PC-9 (cell line): ENCODE measurements around the gene PDXDC1. TPM values are rescaled to one million over a fixed set of nuclear protein-coding genes. Genes with fewer than 3 reads are reported as not detected.

Experiments used
- BruUV-seq: library from RNA; stranded (reverse); fragments of 400-500 nt; replicated peaks from 2 replicates; lab custom pipeline; 2021; lab: Mats Ljungman, UMichigan
- CTCF ChIA-PET: fragments of 300-600 bp; sonication (Branson Sonifier 250); formaldehyde crosslinking; loops from one replicate; lab custom pipeline; 2022; ENCODE audit warnings: antibody characterized with exemption; lab: Charles Lee
- POLR2A ChIA-PET: fragments of 300-600 bp; sonication (Branson Sonifier 250); formaldehyde crosslinking; loops from one replicate; lab custom pipeline; 2022; ENCODE audit warnings: antibody characterized with exemption; ENCODE audit not compliant: unreplicated experiment; lab: Charles Lee
- DNase-seq, 2 experiments: peaks; one replicate each; pipeline versions ENCODE4 v3.0.0 to v3.0.0-alpha.2; 2015 to 2022; ENCODE audit warnings: mixed read lengths in 1 of 2
- H2AFZ ChIP-seq: fragments of 200-600 bp; sonication (generic); 2 replicates; pipeline ENCODE4 v1.8.1; 2017; ENCODE audit warnings: antibody characterized with exemption
- H3F3A ChIP-seq: fragments of 200-600 bp; sonication (generic); 2 replicates; pipeline ENCODE4 v1.8.1; 2017; ENCODE audit warnings: antibody characterized with exemption, mild to moderate bottlenecking, low read depth; ENCODE audit not compliant: insufficient read depth
- H3K27ac ChIP-seq: fragments of 200-600 bp; sonication (generic); 2 replicates; pipeline ENCODE4 v1.6.1; 2016; ENCODE audit warnings: mixed run types
- H3K27me3 ChIP-seq: fragments of 200-600 bp; sonication (generic); 2 replicates; pipeline ENCODE4 v1.6.1; 2016; ENCODE audit warnings: low read depth, mixed run types; ENCODE audit not compliant: insufficient read depth
- H3K36me3 ChIP-seq: fragments of 200-600 bp; sonication (generic); 2 replicates; pipeline ENCODE4 v1.6.1; 2016; ENCODE audit warnings: low read depth, mixed run types
- H3K4me1 ChIP-seq: fragments of 200-600 bp; sonication (generic); replicated peaks from 2 replicates; pipeline ENCODE4 v1.6.1; 2016; ENCODE audit warnings: mixed run types; ENCODE audit not compliant: insufficient read depth
- H3K4me2 ChIP-seq: fragments of 200-600 bp; sonication (generic); 2 replicates; pipeline ENCODE4 v1.6.1; 2017; ENCODE audit warnings: mixed run types
- H3K4me3 ChIP-seq: fragments of 200-600 bp; sonication (generic); 2 replicates; pipeline ENCODE4 v1.6.1; 2016; ENCODE audit warnings: mixed run types
- H3K79me2 ChIP-seq: fragments of 200-600 bp; sonication (generic); 2 replicates; pipeline ENCODE4 v1.6.1; 2017; ENCODE audit warnings: low read depth, mixed run types
- H3K9me2 ChIP-seq: fragments of 200-600 bp; sonication (generic); 2 replicates; pipeline ENCODE4 v1.8.1; 2017; ENCODE audit warnings: mild to moderate bottlenecking; ENCODE audit not compliant: insufficient read depth
- H3K9me3 ChIP-seq: fragments of 200-600 bp; sonication (generic); 2 replicates; pipeline ENCODE4 v1.8.1; 2016; ENCODE audit warnings: low read depth; ENCODE audit not compliant: insufficient read depth
- H4K20me1 ChIP-seq: fragments of 200-600 bp; sonication (generic); 2 replicates; pipeline ENCODE4 v1.8.1; 2017; ENCODE audit not compliant: insufficient read depth
- CTCF ChIP-seq: fragments of 200-600 bp; sonication (generic); conservative IDR thresholded peaks from 2 replicates; pipeline ENCODE4 v1.6.1; 2017; ENCODE audit warnings: mixed run types, antibody characterized with exemption, mild to moderate bottlenecking, moderate library complexity
- EZH2 ChIP-seq: fragments of 200-600 bp; sonication (generic); IDR thresholded peaks from 2 replicates; pipeline ENCODE4 v1.8.0; 2017; ENCODE audit warnings: antibody characterized with exemption, low read depth
- intact Hi-C: fragments of 100-400 bp; cut with micrococcal nuclease; formaldehyde crosslinking; loops from one replicate; pipeline ENCODE4 v1.10.0; 2022; ENCODE audit not compliant: unreplicated experiment
- total RNA-seq: library from RNA; stranded (reverse); gene quantifications from 2 replicates; pipeline ENCODE4 v1.2.3, GENCODE V29; 2021

Gene PDXDC1
- total RNA-seq, 1 experiment from 2014 or later = 120 TPM

DNA sequence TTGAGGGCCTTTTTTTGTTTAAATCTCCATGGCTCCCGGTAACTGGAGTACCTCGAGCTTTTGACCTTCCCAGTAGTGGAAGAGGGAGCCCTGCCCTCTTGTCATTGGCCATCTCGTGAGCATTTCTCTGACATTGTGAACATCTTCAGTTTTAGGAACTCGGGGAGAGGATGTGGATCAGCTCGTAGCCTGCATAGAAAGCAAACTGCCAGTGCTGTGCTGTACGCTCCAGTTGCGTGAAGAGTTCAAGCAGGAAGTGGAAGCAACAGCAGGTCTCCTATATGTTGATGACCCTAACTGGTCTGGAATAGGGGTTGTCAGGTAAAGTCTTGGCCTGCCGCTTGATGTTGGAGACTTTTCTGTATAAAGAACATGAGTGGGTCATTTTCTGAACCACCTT is 56.8 kb downstream of the PDXDC1 start:
- intact Hi-C loops = no loop called here
- TF ChIP-seq EZH2 (no peak), CTCF (no peak)
- no peak overlapping the region for H3K27ac ChIP-seq
- H4K20me1 ChIP-seq = no peaks in the 10 kb centered on the region
- no peak overlapping the region for H2AFZ ChIP-seq
- H3F3A ChIP-seq = 0 out of 2 replicates have a peak, but pooled peaks cover 3% of the 10 kb centered on the region
- no peaks in the 10 kb centered on the region for H3K4me1 ChIP-seq
- H3K36me3 ChIP-seq = peaks cover 28% of the 10 kb centered on the region; the same call in 1 of the 2 replicates
- no peaks in the 10 kb centered on the region for H3K9me3 ChIP-seq
- POLR2A ChIA-PET = no interaction called here
- H3K27me3 ChIP-seq = no peaks in the 10 kb centered on the region
- H3K4me2 ChIP-seq = no peak overlapping the region
- no TSS peak for BruUV-seq
- CTCF ChIA-PET = no interaction called here
- DNase-seq = no peak
- H3K9me2 ChIP-seq = no peaks in the 10 kb centered on the region
- H3K4me3 ChIP-seq = no peak overlapping the region
- H3K79me2 ChIP-seq = no peaks in the 10 kb centered on the region

DNA sequence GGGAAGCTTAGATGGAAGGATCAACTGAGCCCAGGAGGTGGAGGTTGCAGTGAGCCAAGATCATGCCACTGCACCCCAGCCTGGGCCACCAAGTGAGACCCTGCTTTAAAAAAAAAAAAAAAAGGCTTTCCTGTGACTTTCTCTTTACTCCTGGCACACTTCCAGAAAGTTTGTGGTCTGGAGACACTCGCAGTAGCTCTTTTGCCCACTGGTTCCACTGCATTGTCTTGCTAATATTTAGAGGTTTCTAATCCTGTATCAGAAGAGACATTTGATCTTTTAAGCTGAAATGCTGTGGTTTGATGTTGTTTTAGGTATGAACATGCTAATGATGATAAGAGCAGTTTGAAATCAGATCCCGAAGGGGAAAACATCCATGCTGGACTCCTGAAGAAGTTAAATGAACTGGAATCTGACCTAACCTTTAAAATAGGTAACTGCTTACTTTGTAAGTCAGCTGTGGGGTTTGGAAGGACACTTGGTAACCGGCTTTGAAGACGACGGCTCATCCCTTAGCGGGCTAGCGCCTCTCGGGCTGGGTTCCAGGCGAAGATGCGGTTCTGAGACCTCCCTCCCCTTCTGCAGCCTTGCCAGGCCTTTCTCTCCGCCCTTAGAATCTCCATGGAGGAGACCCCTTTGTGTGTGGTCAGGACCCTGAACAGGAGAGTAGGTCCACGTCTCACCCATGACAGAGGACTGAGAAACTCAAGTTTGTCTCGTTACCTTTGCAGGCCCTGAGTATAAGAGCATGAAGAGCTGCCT is 57.9 kb downstream of the PDXDC1 start:
- Histone ChIP-seq H3K27me3 (no peaks in the 10 kb centered on the region), H3K36me3 (peaks cover 29% of the 10 kb centered on the region; the same call in 1 of the 2 replicates)
- POLR2A ChIA-PET = no interaction called here

DNA sequence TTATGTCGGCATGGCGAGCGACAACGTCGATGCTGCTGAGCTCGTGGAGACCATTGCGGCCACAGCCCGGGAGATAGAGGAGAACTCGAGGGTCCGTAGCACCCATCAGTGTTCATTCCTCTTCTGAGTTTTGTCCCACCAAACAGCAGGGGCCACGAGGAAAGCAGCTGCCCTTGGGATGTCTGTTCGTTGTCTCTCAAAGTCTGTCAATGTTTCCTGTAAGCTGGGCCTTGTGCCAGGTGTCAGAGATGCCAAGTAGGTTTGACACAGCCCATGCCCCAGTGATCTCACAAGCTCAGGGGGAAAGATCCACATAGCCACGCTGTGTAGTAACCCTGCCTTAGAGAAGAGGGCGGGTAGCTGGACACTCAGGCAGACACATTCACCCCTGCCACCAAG is 58.5 kb downstream of the PDXDC1 start:
- no peak overlapping the region for H2AFZ ChIP-seq
- no peaks in the 10 kb centered on the region for H3K9me2 ChIP-seq
- H3F3A ChIP-seq = 0 out of 2 replicates have a peak, but pooled peaks cover 3% of the 10 kb centered on the region
- no peak overlapping the region for H3K27ac ChIP-seq
- no peaks in the 10 kb centered on the region for H3K4me1 ChIP-seq
- H3K4me2 ChIP-seq = no peak overlapping the region
- H3K79me2 ChIP-seq = no peaks in the 10 kb centered on the region
- no peak overlapping the region for H3K4me3 ChIP-seq
- ChIA-PET POLR2A (no interaction called here), CTCF (no interaction called here)
- intact Hi-C loops = no loop called here
- no peaks in the 10 kb centered on the region for H3K27me3 ChIP-seq
- no peaks in the 10 kb centered on the region; the same call in 1 of the 2 replicates for H4K20me1 ChIP-seq
- peaks cover 29% of the 10 kb centered on the region; the same call in 1 of the 2 replicates for H3K36me3 ChIP-seq
- H3K9me3 ChIP-seq = no peaks in the 10 kb centered on the region
- BruUV-seq = no TSS peak
- TF ChIP-seq CTCF (no peak), EZH2 (no peak)
- no peak for DNase-seq

More for the DNA sequence above, 57.9 kb downstream of the PDXDC1 start:
- no peak overlapping the region for H3K4me3 ChIP-seq
- DNase-seq = peak in 1 of 2 experiments; percentile 19
- H3K9me3 ChIP-seq = no peaks in the 10 kb centered on the region
- no peak for TF ChIP-seq CTCF
- TF ChIP-seq EZH2 = no peak
- no peaks in the 10 kb centered on the region for H3K4me1 ChIP-seq
- CTCF ChIA-PET = interaction anchor here (0.7 kb wide), 1 partner anchor 1142 kb away, joined by 6 read pairs; no protein-coding TSS in a partner anchor
- intact Hi-C loops = no loop called here
- no peaks in the 10 kb centered on the region for H3K79me2 ChIP-seq
- no peak overlapping the region for H2AFZ ChIP-seq
- H3K9me2 ChIP-seq = no peaks in the 10 kb centered on the region
- BruUV-seq = no TSS peak
- no peaks in the 10 kb centered on the region for H4K20me1 ChIP-seq
- 0 out of 2 replicates have a peak, but pooled peaks cover 3% of the 10 kb centered on the region for H3F3A ChIP-seq
- H3K27ac ChIP-seq = no peak overlapping the region
- H3K4me2 ChIP-seq = no peak overlapping the region
